ENCODE measurements around the gene DEGS1. TPM values are rescaled to one million over a fixed set of nuclear protein-coding genes. Genes with fewer than 3 reads are reported as not detected.

Gene DEGS1
- total RNA-seq (10 to 100 TPM; 69.3 to 79.6 (median 74.4) TPM), polyA plus RNA-seq (83.9 TPM)
- long read RNA-seq, donor 1, transcript DEGS1-201 (3 exons, 2,101 nt) = major isoform, 105 of 109 reads
- long read RNA-seq, donor 1, partial matches to known transcripts = 3 of 109 reads
- long read RNA-seq, donor 1, other reads (novel, unspliced or antisense) = 1 of 109 reads
- long read RNA-seq, donor 2, transcript DEGS1-201 (3 exons, 2,101 nt) = major isoform, 40 of 49 reads
- long read RNA-seq, donor 2, partial matches to known transcripts = 3 of 49 reads
- long read RNA-seq, donor 2, other reads (novel, unspliced or antisense) = 6 of 49 reads
- long read RNA-seq, donor 3, transcript DEGS1-201 (3 exons, 2,101 nt) = major isoform, 214 of 247 reads
- long read RNA-seq, donor 3, partial matches to known transcripts = 15 of 247 reads
- long read RNA-seq, donor 3, other reads (novel, unspliced or antisense) = 18 of 247 reads
- long read RNA-seq, donor 4, transcript DEGS1-201 (3 exons, 2,101 nt) = major isoform, 66 of 70 reads
- long read RNA-seq, donor 4, partial matches to known transcripts = 0 of 70 reads
- long read RNA-seq, donor 4, other reads (novel, unspliced or antisense) = 4 of 70 reads

- intact Hi-C loops (cut with DNase I) = loop anchor here in 1 of 4 donors (10.0 kb wide), 1 partner anchor 62 kb away; no protein-coding TSS in a partner anchor
- DNase-seq (peak; percentile 80 to 93 (median 92)), ATAC-seq (peak; percentile 96 to 97)
- under 1% methylated on average over 94 of the region's 94 CpGs for WGBS
- H3K27ac ChIP-seq (ENCODE audit: low read length) = peak within 1 kb of the TSS; percentile 94
- no peaks in the 10 kb centered on the region for H3K9me3 ChIP-seq (ENCODE audit: control insufficient read depth, low read length)
- H3K27me3 ChIP-seq (ENCODE audit: control insufficient read depth, insufficient read depth) = no peaks in the 10 kb centered on the region
- peak within 1 kb of the TSS; percentile 80 for H3K4me3 ChIP-seq (ENCODE audit: low read length)
- peaks cover 6% of the 10 kb centered on the region for H3K4me1 ChIP-seq (ENCODE audit: control insufficient read depth, insufficient read depth, low read length)
Observed at GRCh38 chr1:224182866-224183590, at the start of gene DEGS1. TSS of gene DEGS1 (plus strand) at chr1:224183240. CDS start at chr1:224183337, 97 bp downstream.

GRCh38 chr1:224133741-224134299, 49.2 kb upstream of the DEGS1 start:
- WGBS = 90% methylated on average over 5 of the region's 5 CpGs
- H3K9me3 ChIP-seq (ENCODE audit: control insufficient read depth, low read length) = no peaks in the 10 kb centered on the region
- intact Hi-C loops (cut with DNase I) = no loop called here
- no peak overlapping the region for H3K27ac ChIP-seq (ENCODE audit: low read length)
- no peak overlapping the region for H3K4me3 ChIP-seq (ENCODE audit: low read length)
- no peaks in the 10 kb centered on the region for H3K4me1 ChIP-seq (ENCODE audit: control insufficient read depth, insufficient read depth, low read length)
- no peaks in the 10 kb centered on the region for H3K27me3 ChIP-seq (ENCODE audit: control insufficient read depth, insufficient read depth)
- ATAC-seq (no peak), DNase-seq (no peak)

GRCh38 chr1:224137518-224137917, 45.5 kb upstream of the DEGS1 start:
- intact Hi-C loops (cut with DNase I) = no loop called here
- no peaks in the 10 kb centered on the region for H3K27me3 ChIP-seq (ENCODE audit: control insufficient read depth, insufficient read depth)
- no peak overlapping the region for H3K27ac ChIP-seq (ENCODE audit: low read length)
- no peaks in the 10 kb centered on the region for H3K4me1 ChIP-seq (ENCODE audit: control insufficient read depth, insufficient read depth, low read length)
- H3K9me3 ChIP-seq (ENCODE audit: control insufficient read depth, low read length) = no peaks in the 10 kb centered on the region
- DNase-seq = no peak
- no peak overlapping the region for H3K4me3 ChIP-seq (ENCODE audit: low read length)
- no peak for ATAC-seq

- intact Hi-C loops (cut with DNase I) = no loop called here
- no peak for ATAC-seq
- Histone ChIP-seq H3K4me1 (ENCODE audit: control insufficient read depth, insufficient read depth, low read length) (no peaks in the 10 kb centered on the region), H3K27me3 (ENCODE audit: control insufficient read depth, insufficient read depth) (no peaks in the 10 kb centered on the region), H3K9me3 (ENCODE audit: control insufficient read depth, low read length) (no peaks in the 10 kb centered on the region), H3K4me3 (ENCODE audit: low read length) (no peak overlapping the region), H3K27ac (ENCODE audit: low read length) (no peak overlapping the region)
- 93% methylated on average over 3 of the region's 3 CpGs for WGBS
- no peak for DNase-seq
Observed at GRCh38 chr1:224138198-224138597, 44.8 kb upstream of the DEGS1 start.

- H3K9me3 ChIP-seq (ENCODE audit: control insufficient read depth, low read length) = no peaks in the 10 kb centered on the region
- H3K27me3 ChIP-seq (ENCODE audit: control insufficient read depth, insufficient read depth) = no peaks in the 10 kb centered on the region
- no peak overlapping the region for H3K27ac ChIP-seq (ENCODE audit: low read length)
- H3K4me3 ChIP-seq (ENCODE audit: low read length) = no peak overlapping the region
- no peaks in the 10 kb centered on the region for H3K4me1 ChIP-seq (ENCODE audit: control insufficient read depth, insufficient read depth, low read length)
- intact Hi-C loops (cut with DNase I) = no loop called here
- WGBS = 98% methylated on average over 3 of the region's 3 CpGs
- ATAC-seq = no peak
- no peak for DNase-seq
Observed at GRCh38 chr1:224141693-224142092, 41.3 kb upstream of the DEGS1 start.

GRCh38 chr1:224149709-224150108, 33.3 kb upstream of the DEGS1 start:
- Histone ChIP-seq H3K27me3 (ENCODE audit: control insufficient read depth, insufficient read depth) (no peaks in the 10 kb centered on the region), H3K4me3 (ENCODE audit: low read length) (no peak overlapping the region), H3K9me3 (ENCODE audit: control insufficient read depth, low read length) (no peaks in the 10 kb centered on the region), H3K4me1 (ENCODE audit: control insufficient read depth, insufficient read depth, low read length) (no peaks in the 10 kb centered on the region), H3K27ac (ENCODE audit: low read length) (no peak overlapping the region)
- DNase-seq = no peak
- no peak for ATAC-seq
- 59% methylated on average over 1 of the region's 1 CpG for WGBS
- intact Hi-C loops (cut with DNase I) = no loop called here

GRCh38 chr1:224151117-224151516, 31.9 kb upstream of the DEGS1 start:
- H3K27me3 ChIP-seq (ENCODE audit: control insufficient read depth, insufficient read depth) = no peaks in the 10 kb centered on the region
- WGBS = 95% methylated on average over 3 of the region's 3 CpGs
- intact Hi-C loops (cut with DNase I) = no loop called here
- H3K4me1 ChIP-seq (ENCODE audit: control insufficient read depth, insufficient read depth, low read length) = no peaks in the 10 kb centered on the region
- no peak overlapping the region for H3K27ac ChIP-seq (ENCODE audit: low read length)
- no peaks in the 10 kb centered on the region for H3K9me3 ChIP-seq (ENCODE audit: control insufficient read depth, low read length)
- DNase-seq (no peak), ATAC-seq (no peak)
- H3K4me3 ChIP-seq (ENCODE audit: low read length) = no peak overlapping the region

- Histone ChIP-seq H3K4me1 (ENCODE audit: control insufficient read depth, insufficient read depth, low read length) (no peaks in the 10 kb centered on the region), H3K27ac (ENCODE audit: low read length) (no peak overlapping the region), H3K9me3 (ENCODE audit: control insufficient read depth, low read length) (no peaks in the 10 kb centered on the region), H3K4me3 (ENCODE audit: low read length) (no peak overlapping the region), H3K27me3 (ENCODE audit: control insufficient read depth, insufficient read depth) (no peaks in the 10 kb centered on the region)
- ATAC-seq (no peak), DNase-seq (no peak)
- intact Hi-C loops (cut with DNase I) = no loop called here
- WGBS = 91% methylated on average over 11 of the region's 11 CpGs
Observed at GRCh38 chr1:224157316-224157715, 25.7 kb upstream of the DEGS1 start.

- WGBS = 72% methylated on average over 6 of the region's 6 CpGs
- intact Hi-C loops (cut with DNase I) = no loop called here
- Histone ChIP-seq H3K27ac (ENCODE audit: low read length) (no peak overlapping the region), H3K27me3 (ENCODE audit: control insufficient read depth, insufficient read depth) (no peaks in the 10 kb centered on the region), H3K4me3 (ENCODE audit: low read length) (no peak overlapping the region), H3K9me3 (ENCODE audit: control insufficient read depth, low read length) (no peaks in the 10 kb centered on the region), H3K4me1 (ENCODE audit: control insufficient read depth, insufficient read depth, low read length) (no peaks in the 10 kb centered on the region)
- ATAC-seq (no peak), DNase-seq (no peak)
Observed at GRCh38 chr1:224159541-224159940, 23.5 kb upstream of the DEGS1 start.

- intact Hi-C loops (cut with DNase I) = no loop called here
Observed at GRCh38 chr1:224160171-224160682, 22.8 kb upstream of the DEGS1 start.

GRCh38 chr1:224162768-224163167, 20.3 kb upstream of the DEGS1 start:
- no peak for ATAC-seq

More at GRCh38 chr1:224160171-224160682, 22.8 kb upstream of the DEGS1 start:
- no peak overlapping the region for H3K4me3 ChIP-seq (ENCODE audit: low read length)
- H3K9me3 ChIP-seq (ENCODE audit: control insufficient read depth, low read length) = no peaks in the 10 kb centered on the region
- H3K27ac ChIP-seq (ENCODE audit: low read length) = no peak overlapping the region
- 82% methylated on average over 9 of the region's 9 CpGs for WGBS
- ATAC-seq (no peak), DNase-seq (no peak)
- H3K27me3 ChIP-seq (ENCODE audit: control insufficient read depth, insufficient read depth) = no peaks in the 10 kb centered on the region
- H3K4me1 ChIP-seq (ENCODE audit: control insufficient read depth, insufficient read depth, low read length) = no peaks in the 10 kb centered on the region

More at GRCh38 chr1:224162768-224163167, 20.3 kb upstream of the DEGS1 start:
- DNase-seq = no peak
- no peak overlapping the region for H3K27ac ChIP-seq (ENCODE audit: low read length)
- WGBS = 97% methylated on average over 8 of the region's 8 CpGs
- intact Hi-C loops (cut with DNase I) = no loop called here
- H3K9me3 ChIP-seq (ENCODE audit: control insufficient read depth, low read length) = no peaks in the 10 kb centered on the region
- no peak overlapping the region for H3K4me3 ChIP-seq (ENCODE audit: low read length)
- H3K4me1 ChIP-seq (ENCODE audit: control insufficient read depth, insufficient read depth, low read length) = no peaks in the 10 kb centered on the region
- no peaks in the 10 kb centered on the region for H3K27me3 ChIP-seq (ENCODE audit: control insufficient read depth, insufficient read depth)

Data from right cardiac atrium (tissue), 5 donors.